Heart left ventricle (tissue), 13 donors: ENCODE results near the gene ALMS1.
"Not testable (repeated sequence)": the region's sequence is repeated elsewhere in the genome, so short reads cannot be mapped to it uniquely, and the experiment has no call there.

Source experiments
- POLR2A ChIP-seq, 2 donors: fragments of 450-650 bp; IDR thresholded peaks; one replicate each; pipeline ENCODE4 v1.6.1; 2017; ENCODE audit warnings: antibody characterized with exemption in 2 of 2, mild to moderate bottlenecking in 2 of 2, moderate library complexity in 2 of 2
- TF ChIP-seq, protein P1 (sequence below), 12 donors: fragments of 200-600 bp; sonication (generic) in 4 of 12; IDR thresholded peaks; one replicate each; pipeline versions ENCODE4 v1.5.0 to v1.8.0; 2018 to 2022; ENCODE audit warnings: antibody characterized with exemption in 12 of 12, mild to moderate bottlenecking in 5 of 12
- donor health status: ischemic (EF 13 %, LVEDD 7.1; RV severe dilation, severe dysfunction).
- donor health status: DM: no; HTN: yes; CAD: no.
- donor health status: DM: no; HTN: no; CAD: no.
- donor health status: ischemic (EF 25% LVEDD 6.9; RV normal size, moderate dysfunction).
- donor health status: ischemic (EF 25% LVEDD 5.7; RV mildly dilated, moderate dysfunction).
- donor health status: ischemic (EF 35%, LVEDD 5.7; RV mildly dilated, moderate dysfunction).
- donor health status: nonischemic (EF 11% LVEDD 7.7; RV severe dilation, severe dysfunction).
- donor health status: DM: yes; HTN: yes; CAD: no.
- donor health status: PGD.
- donor health status: ischemic (EF 29% LVEDD 5.4; RV normal size, mild dysfunction).
- donor health status: nonischemic (EF 23%, LVEDD 6.1; RV moderate dilation, normal function).

DNA sequence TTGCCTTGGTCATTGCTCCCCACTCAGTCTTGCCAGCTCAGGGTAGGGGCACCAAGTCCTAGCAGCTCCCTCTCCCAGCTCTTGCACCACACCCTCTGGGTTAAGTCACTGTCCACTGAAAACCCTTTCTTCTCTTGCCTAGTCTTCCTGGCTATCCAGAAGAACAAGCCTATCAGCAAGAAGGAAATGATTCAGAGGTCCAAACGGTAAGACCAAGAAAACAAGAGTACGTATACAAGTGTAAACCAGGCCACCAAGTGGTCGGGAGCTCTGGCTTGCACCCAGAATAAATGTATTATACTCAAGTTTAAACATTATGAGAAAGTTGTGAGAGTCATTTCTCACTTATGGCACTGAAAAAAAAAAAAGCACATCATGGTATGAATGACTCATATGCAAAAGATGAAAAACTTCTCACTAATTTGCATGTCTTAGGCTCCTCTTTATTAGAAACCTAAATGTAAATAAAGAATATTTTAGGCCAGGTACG lies 217.5 kb downstream of the ALMS1 start:
- TF ChIP-seq POLR2A (IDR thresholded peaks at IDR 0.05) = not testable (repeated sequence)
- TF ChIP-seq, protein P1, sequence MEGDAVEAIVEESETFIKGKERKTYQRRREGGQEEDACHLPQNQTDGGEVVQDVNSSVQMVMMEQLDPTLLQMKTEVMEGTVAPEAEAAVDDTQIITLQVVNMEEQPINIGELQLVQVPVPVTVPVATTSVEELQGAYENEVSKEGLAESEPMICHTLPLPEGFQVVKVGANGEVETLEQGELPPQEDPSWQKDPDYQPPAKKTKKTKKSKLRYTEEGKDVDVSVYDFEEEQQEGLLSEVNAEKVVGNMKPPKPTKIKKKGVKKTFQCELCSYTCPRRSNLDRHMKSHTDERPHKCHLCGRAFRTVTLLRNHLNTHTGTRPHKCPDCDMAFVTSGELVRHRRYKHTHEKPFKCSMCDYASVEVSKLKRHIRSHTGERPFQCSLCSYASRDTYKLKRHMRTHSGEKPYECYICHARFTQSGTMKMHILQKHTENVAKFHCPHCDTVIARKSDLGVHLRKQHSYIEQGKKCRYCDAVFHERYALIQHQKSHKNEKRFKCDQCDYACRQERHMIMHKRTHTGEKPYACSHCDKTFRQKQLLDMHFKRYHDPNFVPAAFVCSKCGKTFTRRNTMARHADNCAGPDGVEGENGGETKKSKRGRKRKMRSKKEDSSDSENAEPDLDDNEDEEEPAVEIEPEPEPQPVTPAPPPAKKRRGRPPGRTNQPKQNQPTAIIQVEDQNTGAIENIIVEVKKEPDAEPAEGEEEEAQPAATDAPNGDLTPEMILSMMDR (IDR thresholded peaks at IDR 0.05) = not testable (repeated sequence)
